Osteoblast (primary cell): ENCODE results near the gene CPA3. TPM values are rescaled to one million over a fixed set of nuclear protein-coding genes. Genes with fewer than 3 reads are reported as not detected.

Source experiments
- DNase-seq: peaks from one replicate; pipeline ENCODE4 v3.0.0; 2011; ENCODE audit warnings: low spot score, mixed read lengths; ENCODE audit not compliant: insufficient read length; ENCODE audit errors: missing footprints
- H2AFZ ChIP-seq: 2 replicates; pipeline ENCODE4 v1.6.0; 2011; ENCODE audit warnings: mild to moderate bottlenecking, low read length
- H3K27ac ChIP-seq: 2 replicates; pipeline ENCODE4 v1.5.1; 2011; ENCODE audit warnings: mild to moderate bottlenecking, low read depth, low read length, moderate library complexity
- H3K27me3 ChIP-seq: 2 replicates; pipeline ENCODE4 v1.6.0; 2012; ENCODE audit warnings: mild to moderate bottlenecking, control low read depth, inconsistent platforms, low read length, moderate library complexity; ENCODE audit not compliant: insufficient read depth
- H3K36me3 ChIP-seq: 2 replicates; pipeline ENCODE4 v1.5.1; 2011; ENCODE audit warnings: mild to moderate bottlenecking, low read length, control low read depth, moderate library complexity; ENCODE audit not compliant: insufficient read depth
- H3K4me1 ChIP-seq: 2 replicates; pipeline ENCODE4 v1.5.1; 2011; ENCODE audit warnings: mild to moderate bottlenecking, low read length, control low read depth, moderate library complexity; ENCODE audit not compliant: insufficient read depth
- H3K4me2 ChIP-seq: 2 replicates; pipeline ENCODE4 v1.6.0; 2011; ENCODE audit warnings: mild to moderate bottlenecking, low read length; ENCODE audit not compliant: insufficient read depth
- H3K4me3 ChIP-seq: fragments of 200-600 bp; sonication (generic); 3 replicates; pipeline ENCODE4 v1.5.1; 2012; ENCODE audit warnings: mild to moderate bottlenecking, low read length, inconsistent platforms; ENCODE audit not compliant: insufficient read depth
- H3K79me2 ChIP-seq: 2 replicates; pipeline ENCODE4 v1.6.0; 2012; ENCODE audit warnings: mild to moderate bottlenecking, low read length, control low read depth, inconsistent platforms; ENCODE audit not compliant: insufficient read depth
- H3K9me3 ChIP-seq: 2 replicates; pipeline ENCODE4 v1.5.1; 2011; ENCODE audit warnings: low read depth, low read length, control low read depth
- H4K20me1 ChIP-seq: 2 replicates; pipeline ENCODE4 v1.6.0; 2012; ENCODE audit warnings: mild to moderate bottlenecking, low read length, control low read depth; ENCODE audit not compliant: insufficient read depth
- total RNA-seq: library from RNA; depleted of rRNA; stranded (reverse); fragments of >200 nt; gene quantifications from 2 replicates; pipeline ENCODE4 v1.2.3, GENCODE V29; 2012
- TF ChIP-seq, protein P1 (sequence below): IDR thresholded peaks from 2 replicates; pipeline ENCODE4 v1.5.1; 2011; ENCODE audit warnings: mild to moderate bottlenecking, low read depth, low read length, moderate library complexity; ENCODE audit errors: extremely low read depth

The CPA3 gene
- total RNA-seq, 1 donor = 1.1 TPM

DNA sequence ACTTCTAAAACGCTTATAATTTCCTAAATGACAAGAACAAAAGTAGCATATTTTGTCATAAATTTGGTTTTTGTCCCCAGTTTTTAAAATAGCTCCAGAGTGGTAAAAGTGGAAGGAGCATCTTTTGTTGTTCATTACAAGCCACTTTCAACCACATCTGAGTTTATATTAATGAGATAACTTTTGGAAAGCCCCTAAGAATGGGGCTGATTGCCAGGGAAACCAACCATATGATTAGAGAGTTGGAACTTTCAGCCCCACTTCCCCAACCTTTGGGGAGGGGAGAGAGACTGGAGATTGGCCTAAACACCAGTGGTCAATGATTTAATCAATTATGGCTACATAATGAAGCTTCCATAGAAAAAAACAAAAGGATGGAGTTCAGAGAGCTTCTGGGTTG lies 57.4 kb downstream of the CPA3 start:
- H3K79me2 ChIP-seq = no peaks in the 10 kb centered on the region
- no peaks in the 10 kb centered on the region for H3K9me3 ChIP-seq
- H3K4me1 ChIP-seq = no peaks in the 10 kb centered on the region
- TF ChIP-seq, protein P1, sequence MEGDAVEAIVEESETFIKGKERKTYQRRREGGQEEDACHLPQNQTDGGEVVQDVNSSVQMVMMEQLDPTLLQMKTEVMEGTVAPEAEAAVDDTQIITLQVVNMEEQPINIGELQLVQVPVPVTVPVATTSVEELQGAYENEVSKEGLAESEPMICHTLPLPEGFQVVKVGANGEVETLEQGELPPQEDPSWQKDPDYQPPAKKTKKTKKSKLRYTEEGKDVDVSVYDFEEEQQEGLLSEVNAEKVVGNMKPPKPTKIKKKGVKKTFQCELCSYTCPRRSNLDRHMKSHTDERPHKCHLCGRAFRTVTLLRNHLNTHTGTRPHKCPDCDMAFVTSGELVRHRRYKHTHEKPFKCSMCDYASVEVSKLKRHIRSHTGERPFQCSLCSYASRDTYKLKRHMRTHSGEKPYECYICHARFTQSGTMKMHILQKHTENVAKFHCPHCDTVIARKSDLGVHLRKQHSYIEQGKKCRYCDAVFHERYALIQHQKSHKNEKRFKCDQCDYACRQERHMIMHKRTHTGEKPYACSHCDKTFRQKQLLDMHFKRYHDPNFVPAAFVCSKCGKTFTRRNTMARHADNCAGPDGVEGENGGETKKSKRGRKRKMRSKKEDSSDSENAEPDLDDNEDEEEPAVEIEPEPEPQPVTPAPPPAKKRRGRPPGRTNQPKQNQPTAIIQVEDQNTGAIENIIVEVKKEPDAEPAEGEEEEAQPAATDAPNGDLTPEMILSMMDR = no peak
- DNase-seq = no peak
- H3K4me3 ChIP-seq = no peak overlapping the region
- H3K4me2 ChIP-seq = no peak overlapping the region
- H3K36me3 ChIP-seq = no peaks in the 10 kb centered on the region
- no peak overlapping the region for H3K27ac ChIP-seq
- no peaks in the 10 kb centered on the region for H3K27me3 ChIP-seq
- H4K20me1 ChIP-seq = no peaks in the 10 kb centered on the region
- no peak overlapping the region for H2AFZ ChIP-seq

DNA sequence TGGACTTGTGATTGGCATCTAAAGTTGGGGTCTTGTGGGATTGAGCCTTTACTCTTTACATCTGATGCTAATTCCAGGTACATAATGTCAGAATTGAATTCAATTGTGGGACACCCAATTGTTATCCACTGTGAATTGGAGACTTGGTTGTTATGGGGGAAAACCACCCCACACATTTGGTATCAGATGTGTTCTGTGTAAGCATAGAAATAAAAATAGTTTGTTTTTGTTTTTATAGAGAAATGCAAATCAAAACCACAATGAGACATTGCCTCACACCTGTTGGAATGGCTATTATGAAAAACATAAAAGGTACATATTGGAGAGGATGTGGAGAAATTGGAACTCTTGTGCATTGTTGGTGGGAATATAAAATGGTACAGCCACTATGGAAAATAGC lies 58.5 kb downstream of the CPA3 start:
- H3K9me3 ChIP-seq = no peaks in the 10 kb centered on the region
- no peak overlapping the region for H3K4me3 ChIP-seq
- no peak overlapping the region for H3K4me2 ChIP-seq
- H3K27ac ChIP-seq = no peak overlapping the region
- no peaks in the 10 kb centered on the region for H4K20me1 ChIP-seq
- H3K36me3 ChIP-seq = no peaks in the 10 kb centered on the region
- no peak overlapping the region for H2AFZ ChIP-seq
- no peak for DNase-seq
- no peaks in the 10 kb centered on the region for H3K27me3 ChIP-seq
- no peaks in the 10 kb centered on the region for H3K79me2 ChIP-seq
- H3K4me1 ChIP-seq = no peaks in the 10 kb centered on the region
- TF ChIP-seq, protein P1 = no peak

DNA sequence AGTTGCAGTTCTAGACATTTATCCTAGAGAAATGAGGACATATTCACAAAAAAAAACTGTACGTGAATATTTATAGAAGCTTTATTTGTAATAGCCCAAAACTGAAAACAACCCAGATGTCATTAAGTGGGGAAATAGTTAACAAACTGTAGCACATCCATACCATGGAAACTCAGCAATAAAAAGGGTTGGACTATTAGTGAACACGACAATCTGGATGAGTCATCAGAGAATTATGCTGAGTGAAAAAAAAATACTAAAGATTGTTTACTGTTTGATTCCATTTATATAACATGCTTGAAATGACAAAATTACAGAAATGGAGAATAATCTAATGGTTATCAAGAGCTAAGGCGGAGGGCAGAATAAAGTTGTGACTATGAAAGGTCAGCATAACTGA lies 59.5 kb downstream of the CPA3 start:
- Histone ChIP-seq H3K9me3 (no peaks in the 10 kb centered on the region), H3K27me3 (no peaks in the 10 kb centered on the region), H4K20me1 (no peaks in the 10 kb centered on the region), H3K27ac (no peak overlapping the region), H3K36me3 (no peaks in the 10 kb centered on the region), H3K4me1 (no peaks in the 10 kb centered on the region), H2AFZ (no peak overlapping the region), H3K4me3 (no peak overlapping the region), H3K4me2 (no peak overlapping the region), H3K79me2 (no peaks in the 10 kb centered on the region)
- TF ChIP-seq, protein P1 = no peak
- no peak for DNase-seq

DNA sequence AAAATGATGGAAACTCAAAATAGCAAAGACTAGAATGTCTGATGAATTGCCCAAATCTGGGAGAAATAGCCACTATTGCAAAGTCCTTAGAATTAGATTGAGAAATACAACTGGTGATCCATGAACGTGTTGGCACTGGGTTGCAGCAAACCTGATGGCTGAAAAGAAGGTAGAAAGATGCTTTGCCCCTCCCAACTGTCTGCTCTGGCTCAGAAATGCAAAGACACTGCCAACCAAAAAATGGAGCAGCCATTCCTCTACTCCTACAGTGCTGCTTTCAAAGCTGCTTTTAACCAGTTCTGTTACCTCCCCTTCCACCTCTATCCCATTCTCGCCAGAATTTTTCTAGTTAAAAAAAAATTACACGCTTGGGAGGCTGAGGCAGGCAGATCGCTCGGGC lies 60.7 kb downstream of the CPA3 start:
- no peaks in the 10 kb centered on the region for H4K20me1 ChIP-seq
- H3K9me3 ChIP-seq = no peaks in the 10 kb centered on the region
- H3K27ac ChIP-seq = no peak overlapping the region
- DNase-seq = no peak
- peaks cover 5% of the 10 kb centered on the region for H3K4me1 ChIP-seq
- H3K4me3 ChIP-seq = no peak overlapping the region
- peak overlapping the region; percentile 6 for H2AFZ ChIP-seq
- no peak overlapping the region for H3K4me2 ChIP-seq
- H3K27me3 ChIP-seq = no peaks in the 10 kb centered on the region
- H3K36me3 ChIP-seq = no peaks in the 10 kb centered on the region
- TF ChIP-seq, protein P1 = no peak
- H3K79me2 ChIP-seq = no peaks in the 10 kb centered on the region
